LNCaP clone FGC (cell line): ENCODE data around the gene GCNT2.
"Not testable (repeated sequence)": the region's sequence is repeated elsewhere in the genome, so short reads cannot be mapped to it uniquely, and the experiment has no call there.

Experiments
- DNase-seq: peaks from one replicate; pipeline ENCODE4 v3.0.0-alpha.2; 2011; ENCODE audit warnings: low read depth
- H3K4me3 ChIP-seq: 2 replicates; pipeline ENCODE4 v1.5.1; 2011; ENCODE audit warnings: mild to moderate bottlenecking, low read depth, low read length, control low read depth
- CTCF ChIP-seq: IDR thresholded peaks from 2 replicates; pipeline ENCODE4 v1.5.1; 2012; ENCODE audit warnings: mild to moderate bottlenecking; ENCODE audit not compliant: control insufficient read depth, insufficient read depth; ENCODE audit errors: extremely low read depth

GCNT2 gene

GRCh38 chr6:10516953-10517352 lies 4.2 kb upstream of the GCNT2 start:
- TF ChIP-seq CTCF: no peak
- no peak overlapping the region for H3K4me3 ChIP-seq
- no peak for DNase-seq

- peak; percentile 63 for DNase-seq
- no peak overlapping the region for H3K4me3 ChIP-seq
- TF ChIP-seq CTCF: no peak
Observed at GRCh38 chr6:10518557-10519407, 2.4 kb upstream of the GCNT2 start.

- not testable (repeated sequence) for DNase-seq, H3K4me3 ChIP-seq
Observed at GRCh38 chr6:10519408-10519697, 1.8 kb upstream of the GCNT2 start.

- no peak for TF ChIP-seq CTCF
- no peak for DNase-seq
- H3K4me3 ChIP-seq: no peak overlapping the region
Observed at GRCh38 chr6:10520468-10520867, 683 bp upstream of the GCNT2 start.

GRCh38 chr6:10522929-10523573 lies 1.9 kb downstream of the GCNT2 start:
- no peak for TF ChIP-seq CTCF
- no peak for DNase-seq
- H3K4me3 ChIP-seq: no peak overlapping the region

- DNase-seq: no peak
- H3K4me3 ChIP-seq: no peak overlapping the region
- TF ChIP-seq CTCF: no peak
Observed at GRCh38 chr6:10526156-10526555, 5.0 kb downstream of the GCNT2 start.

GRCh38 chr6:10528158-10528981 lies 7.2 kb downstream of the GCNT2 start:
- H3K4me3 ChIP-seq: peak overlapping the region; percentile 49
- DNase-seq: peak; percentile 79
- TF ChIP-seq CTCF: no peak
